ENCODE data around the gene ARHGEF1. TPM values are rescaled to one million over a fixed set of nuclear protein-coding genes. Genes with fewer than 3 reads are reported as not detected.
"Not testable (repeated sequence)": the region's sequence is repeated elsewhere in the genome, so short reads cannot be mapped to it uniquely, and the experiment has no call there.

Gene ARHGEF1
- total RNA-seq, 1 experiment from 2014 or later, result 163 TPM

GRCh38 chr19:41935760-41936415 lies 52.9 kb downstream of the ARHGEF1 start:
- H3K4me1 Mint-ChIP-seq (ENCODE audit: low read depth, unreplicated experiment), result peaks cover 20% of the 10 kb centered on the region
- peaks cover 4% of the 10 kb centered on the region for H3K36me3 Mint-ChIP-seq (ENCODE audit: insufficient read depth, unreplicated experiment)
- no peaks in the 10 kb centered on the region for H3K9me3 Mint-ChIP-seq (ENCODE audit: low read depth, unreplicated experiment)
- CTCF ChIA-PET, result interaction anchor here (0.6 to 2.1 kb wide), 3 partner anchors 23 to 63 kb away, joined by 3 to 9 read pairs (median 4); partner anchors contain the start of gene RABAC1
- no TSS peak for BruUV-seq (replicated peaks)
- no peak overlapping the region for H3K4me3 Mint-ChIP-seq (ENCODE audit: low read depth, unreplicated experiment)
- no peak for DNase-seq
- TF ChIP-seq, protein P1, sequence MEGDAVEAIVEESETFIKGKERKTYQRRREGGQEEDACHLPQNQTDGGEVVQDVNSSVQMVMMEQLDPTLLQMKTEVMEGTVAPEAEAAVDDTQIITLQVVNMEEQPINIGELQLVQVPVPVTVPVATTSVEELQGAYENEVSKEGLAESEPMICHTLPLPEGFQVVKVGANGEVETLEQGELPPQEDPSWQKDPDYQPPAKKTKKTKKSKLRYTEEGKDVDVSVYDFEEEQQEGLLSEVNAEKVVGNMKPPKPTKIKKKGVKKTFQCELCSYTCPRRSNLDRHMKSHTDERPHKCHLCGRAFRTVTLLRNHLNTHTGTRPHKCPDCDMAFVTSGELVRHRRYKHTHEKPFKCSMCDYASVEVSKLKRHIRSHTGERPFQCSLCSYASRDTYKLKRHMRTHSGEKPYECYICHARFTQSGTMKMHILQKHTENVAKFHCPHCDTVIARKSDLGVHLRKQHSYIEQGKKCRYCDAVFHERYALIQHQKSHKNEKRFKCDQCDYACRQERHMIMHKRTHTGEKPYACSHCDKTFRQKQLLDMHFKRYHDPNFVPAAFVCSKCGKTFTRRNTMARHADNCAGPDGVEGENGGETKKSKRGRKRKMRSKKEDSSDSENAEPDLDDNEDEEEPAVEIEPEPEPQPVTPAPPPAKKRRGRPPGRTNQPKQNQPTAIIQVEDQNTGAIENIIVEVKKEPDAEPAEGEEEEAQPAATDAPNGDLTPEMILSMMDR (IDR thresholded peaks at IDR 0.05; ENCODE audit: unreplicated experiment), result no peak
- H3K27me3 Mint-ChIP-seq (ENCODE audit: unreplicated experiment), result peaks cover 10% of the 10 kb centered on the region
- no peak overlapping the region for H3K27ac Mint-ChIP-seq (ENCODE audit: unreplicated experiment)
- intact Hi-C loops (cut with micrococcal nuclease; ENCODE audit: unreplicated experiment), result loop anchor here (2.0 kb wide), 2 partner anchors 49 to 63 kb away; no protein-coding TSS in a partner anchor

DNA sequence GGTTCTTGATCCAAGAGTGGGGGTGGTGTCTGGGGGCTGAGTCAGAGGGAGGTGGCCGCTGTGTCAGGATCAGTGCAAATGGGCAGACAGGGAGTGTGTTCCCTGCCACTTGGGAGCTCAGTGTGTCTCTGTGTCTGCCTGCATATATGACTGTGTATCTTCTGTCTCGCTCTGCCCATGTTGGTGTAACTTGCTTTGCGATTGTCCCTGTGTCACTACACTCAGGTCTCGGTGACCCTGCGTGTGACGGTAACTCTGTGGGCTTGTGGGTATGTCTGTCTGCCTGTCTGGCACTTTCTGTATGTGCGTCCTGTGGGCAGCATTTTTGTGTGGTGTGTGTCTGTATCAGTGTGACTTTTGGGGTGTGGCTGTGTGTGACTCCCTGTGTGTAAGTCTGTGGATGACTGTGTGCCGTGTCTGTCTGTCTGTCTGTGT lies 53.4 kb downstream of the ARHGEF1 start:
- H3K27ac Mint-ChIP-seq (ENCODE audit: unreplicated experiment), result no peak overlapping the region
- DNase-seq, result no peak
- H3K4me1 Mint-ChIP-seq (ENCODE audit: low read depth, unreplicated experiment), result peaks cover 20% of the 10 kb centered on the region

GRCh38 chr19:41936961-41937360 lies 54.0 kb downstream of the ARHGEF1 start:
- no TSS peak for BruUV-seq (replicated peaks)
- Mint-ChIP-seq H3K36me3 (ENCODE audit: insufficient read depth, unreplicated experiment) (peaks cover 10% of the 10 kb centered on the region), H3K27ac (ENCODE audit: unreplicated experiment) (no peak overlapping the region), H3K27me3 (ENCODE audit: unreplicated experiment) (peaks cover 21% of the 10 kb centered on the region), H3K9me3 (ENCODE audit: low read depth, unreplicated experiment) (no peaks in the 10 kb centered on the region), H3K4me1 (ENCODE audit: low read depth, unreplicated experiment) (peaks cover 20% of the 10 kb centered on the region), H3K4me3 (ENCODE audit: low read depth, unreplicated experiment) (no peak overlapping the region)
- CTCF ChIA-PET, result interaction anchor here (2.1 kb wide), 1 partner anchor 64 kb away, joined by 9 read pairs; no protein-coding TSS in a partner anchor
- intact Hi-C loops (cut with micrococcal nuclease; ENCODE audit: unreplicated experiment), result no loop called here
- no peak for DNase-seq
- TF ChIP-seq, protein P1 (IDR thresholded peaks at IDR 0.05; ENCODE audit: unreplicated experiment), result no peak

More for the DNA sequence above, 53.4 kb downstream of the ARHGEF1 start:
- intact Hi-C loops (cut with micrococcal nuclease; ENCODE audit: unreplicated experiment), result no loop called here
- BruUV-seq (replicated peaks), result no TSS peak
- Mint-ChIP-seq H3K27me3 (ENCODE audit: unreplicated experiment) (peaks cover 16% of the 10 kb centered on the region), H3K9me3 (ENCODE audit: low read depth, unreplicated experiment) (no peaks in the 10 kb centered on the region), H3K36me3 (ENCODE audit: insufficient read depth, unreplicated experiment) (peaks cover 8% of the 10 kb centered on the region), H3K4me3 (ENCODE audit: low read depth, unreplicated experiment) (no peak overlapping the region)
- TF ChIP-seq, protein P1 (IDR thresholded peaks at IDR 0.05; ENCODE audit: unreplicated experiment), result no peak
- CTCF ChIA-PET, result interaction anchor here (2.1 kb wide), 1 partner anchor 63 kb away, joined by 9 read pairs; no protein-coding TSS in a partner anchor

DNA sequence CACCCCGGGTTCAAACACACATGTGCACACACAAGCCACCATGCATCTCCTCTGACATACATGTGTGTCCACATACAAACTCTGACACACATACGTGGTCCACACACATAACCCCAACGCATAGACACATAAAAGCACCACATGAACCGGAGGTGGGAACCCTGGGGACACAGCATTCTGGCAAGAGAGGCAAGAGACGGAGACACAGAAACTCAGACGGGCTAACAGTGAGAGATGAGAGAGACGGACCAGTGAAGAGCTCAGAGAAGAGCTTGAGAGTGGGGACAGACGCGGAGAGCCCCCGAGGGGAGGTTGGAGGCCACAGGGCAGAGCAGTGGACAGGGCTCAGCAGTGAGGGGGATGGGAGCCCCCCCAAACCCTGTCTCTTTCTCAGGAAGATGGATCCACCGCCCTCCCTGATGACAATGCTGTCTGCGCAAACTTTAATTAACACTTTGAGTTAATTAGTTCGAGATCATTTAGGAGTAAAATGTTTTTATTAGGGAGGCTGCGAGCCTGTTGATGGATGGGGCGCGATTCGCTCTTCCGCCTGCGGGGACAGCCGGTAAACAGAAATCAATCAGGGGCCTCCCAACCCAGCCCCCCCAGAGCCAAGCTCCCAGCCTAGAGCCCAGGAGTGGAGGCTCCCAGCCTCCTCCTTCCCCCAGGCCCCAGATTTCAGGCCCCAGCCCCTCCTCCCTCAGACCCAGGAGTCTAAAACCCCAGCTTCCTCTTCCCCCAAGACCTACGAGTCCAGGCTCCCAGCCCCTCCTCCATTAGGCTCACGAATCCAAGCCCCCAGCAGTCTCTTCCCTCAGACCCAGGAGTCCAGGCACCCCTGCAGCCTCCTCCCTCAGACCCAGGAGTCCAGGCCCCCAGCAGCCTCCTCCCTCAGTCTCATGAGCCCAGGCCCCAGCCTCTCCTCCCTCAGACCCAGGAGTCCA lies 54.8 kb downstream of the ARHGEF1 start:
- no peaks in the 10 kb centered on the region for H3K9me3 Mint-ChIP-seq (ENCODE audit: low read depth, unreplicated experiment)
- H3K36me3 Mint-ChIP-seq (ENCODE audit: insufficient read depth, unreplicated experiment), result peaks cover 13% of the 10 kb centered on the region
- peaks cover 20% of the 10 kb centered on the region for H3K4me1 Mint-ChIP-seq (ENCODE audit: low read depth, unreplicated experiment)
- DNase-seq, result no peak
- CTCF ChIA-PET, result interaction anchor here (1.0 to 2.1 kb wide), 2 partner anchors 50 to 64 kb away, joined by 4 to 9 read pairs; no protein-coding TSS in a partner anchor
- TF ChIP-seq, protein P1 (IDR thresholded peaks at IDR 0.05; ENCODE audit: unreplicated experiment), result no peak
- no TSS peak for BruUV-seq (replicated peaks)
- H3K27me3 Mint-ChIP-seq (ENCODE audit: unreplicated experiment), result peaks cover 30% of the 10 kb centered on the region
- intact Hi-C loops (cut with micrococcal nuclease; ENCODE audit: unreplicated experiment), result no loop called here
- H3K4me3 Mint-ChIP-seq (ENCODE audit: low read depth, unreplicated experiment), result no peak overlapping the region
- H3K27ac Mint-ChIP-seq (ENCODE audit: unreplicated experiment), result no peak overlapping the region

DNA sequence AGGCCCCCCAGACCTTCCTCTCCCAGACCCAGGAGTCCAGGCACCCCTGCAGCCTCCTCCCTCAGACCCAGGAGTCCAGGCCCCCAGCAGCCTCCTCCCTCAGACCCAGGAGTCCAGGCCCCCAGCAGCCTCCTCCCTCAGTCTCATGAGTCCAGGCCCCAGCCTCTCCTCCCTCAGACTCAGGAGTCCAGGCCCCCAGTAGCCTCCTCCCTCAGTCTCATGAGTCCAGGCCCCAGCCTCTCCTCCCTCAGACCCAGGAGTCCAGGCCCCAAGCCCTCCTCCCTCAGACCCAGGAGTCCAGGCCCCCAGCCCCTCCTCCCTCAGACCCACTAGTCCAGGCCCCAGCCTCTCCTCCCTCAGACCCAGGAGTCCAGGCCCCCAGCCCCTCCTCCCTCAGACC lies 56.2 kb downstream of the ARHGEF1 start:
- H3K9me3 Mint-ChIP-seq (ENCODE audit: low read depth, unreplicated experiment); intact Hi-C loops (cut with micrococcal nuclease; ENCODE audit: unreplicated experiment); H3K27ac Mint-ChIP-seq (ENCODE audit: unreplicated experiment); H3K4me3 Mint-ChIP-seq (ENCODE audit: low read depth, unreplicated experiment); BruUV-seq (replicated peaks); CTCF ChIA-PET; DNase-seq: not testable (repeated sequence)
- Mint-ChIP-seq H3K27me3 (ENCODE audit: unreplicated experiment) (peaks cover 36% of the 10 kb centered on the region), H3K4me1 (ENCODE audit: low read depth, unreplicated experiment) (peaks cover 20% of the 10 kb centered on the region), H3K36me3 (ENCODE audit: insufficient read depth, unreplicated experiment) (peaks cover 15% of the 10 kb centered on the region)
